Midbrain (tissue), 1 donor: ENCODE data around the gene RHO.

Experiments
- DNase-seq: peaks from one replicate; lab custom pipeline; 2025; lab: John Stamatoyannopoulos, UW

RHO gene

DNA sequence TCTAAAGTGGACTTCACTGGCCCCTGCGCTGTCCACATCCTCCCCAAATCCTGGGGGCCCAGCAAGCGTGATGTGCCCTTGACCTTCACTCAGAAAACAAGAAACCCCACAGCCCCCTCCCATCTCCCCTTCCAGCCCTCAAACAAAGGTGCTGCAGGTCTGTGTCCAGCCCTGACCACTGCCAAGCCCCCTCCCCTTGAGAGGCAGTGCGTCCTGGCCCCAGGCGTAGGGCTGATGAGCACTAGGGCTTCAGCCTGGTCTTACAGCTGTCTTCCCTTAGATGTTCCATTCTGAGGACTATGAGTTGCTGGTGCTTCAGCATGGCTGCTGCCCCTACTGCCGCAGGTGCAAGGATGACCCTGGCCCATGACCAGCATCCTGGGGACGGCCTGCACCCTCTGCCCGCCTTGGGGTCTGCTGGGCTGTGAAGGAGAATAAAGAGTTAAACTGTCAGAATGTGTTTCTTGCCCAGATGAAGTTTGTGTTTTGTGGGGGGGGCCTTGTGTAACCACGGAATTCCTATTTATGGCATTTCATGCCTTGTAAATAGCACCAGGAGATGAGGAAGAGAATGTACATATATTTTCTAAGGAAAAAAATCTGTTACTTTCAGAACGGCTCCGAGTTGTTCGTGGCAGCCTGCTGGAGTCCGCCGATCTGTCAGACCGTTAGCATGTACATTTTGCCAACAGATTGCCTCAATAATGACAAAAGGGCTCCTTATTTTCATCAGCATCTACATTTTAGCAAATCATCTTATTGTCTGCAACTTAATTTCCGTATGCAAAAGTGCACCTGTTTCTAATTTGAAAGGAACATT is 8.3 kb upstream of the RHO start:
- DNase-seq = no peak

- DNase-seq = no peak
Measured at GRCh38 chr3:129520960-129521359, 7.5 kb upstream of the RHO start.

GRCh38 chr3:129521611-129522010 is 6.8 kb upstream of the RHO start:
- DNase-seq = no peak

- DNase-seq = no peak
Measured at GRCh38 chr3:129522953-129523352, 5.5 kb upstream of the RHO start.

GRCh38 chr3:129524081-129524480 is 4.4 kb upstream of the RHO start:
- DNase-seq = no peak

DNA sequence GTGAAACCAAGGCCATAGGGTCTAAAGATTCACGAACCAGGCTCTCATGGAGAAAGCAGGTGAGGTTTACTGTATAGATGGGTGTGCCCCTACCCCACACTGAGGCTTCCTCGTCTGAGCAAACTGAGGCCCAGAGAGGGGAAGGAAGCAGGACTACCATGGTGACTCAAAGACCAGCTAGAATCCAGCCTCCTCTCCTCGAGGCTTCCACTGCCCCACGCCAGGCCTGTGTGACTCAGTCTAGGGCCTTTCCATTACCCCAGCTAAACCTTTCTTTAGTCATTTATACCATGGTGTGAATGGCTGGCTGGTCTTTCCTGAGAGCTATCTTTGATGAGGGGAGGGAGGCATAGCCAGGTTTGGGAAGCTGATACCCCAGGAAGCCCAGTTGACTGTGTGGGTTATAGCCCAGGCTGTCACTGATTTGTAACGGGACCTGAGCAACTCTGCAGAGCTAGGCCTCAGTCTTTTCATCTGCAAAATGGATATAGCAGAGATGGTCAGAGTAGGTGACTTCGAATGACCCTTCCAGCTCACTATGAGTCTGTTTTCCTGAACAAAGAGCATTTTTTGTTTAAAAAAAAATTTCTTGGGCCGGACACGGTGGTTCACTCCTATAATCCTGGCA is 3.0 kb upstream of the RHO start:
- no peak for DNase-seq

GRCh38 chr3:129526121-129526900 is 2.1 kb upstream of the RHO start:
- DNase-seq = no peak

DNA sequence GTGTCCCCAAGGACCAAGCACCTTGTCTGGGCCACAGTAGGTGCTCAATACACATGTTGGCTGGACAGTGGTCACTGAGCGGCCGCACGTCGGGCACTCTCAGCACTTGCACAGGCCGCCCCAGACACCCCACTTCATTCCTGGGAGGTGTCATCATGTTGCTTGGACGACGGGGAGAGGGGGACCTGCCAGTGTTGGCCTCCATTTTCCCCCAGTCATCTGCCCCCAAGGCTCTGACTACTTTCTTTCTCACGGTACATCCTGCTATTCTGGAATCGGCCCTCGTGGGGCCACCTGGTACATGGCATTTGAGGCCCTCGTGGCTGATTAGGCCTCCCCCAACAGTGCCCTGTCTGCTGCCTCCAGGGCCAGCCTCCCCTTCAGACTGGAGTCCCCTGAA is 1.2 kb upstream of the RHO start:
- DNase-seq = no peak

GRCh38 chr3:129529436-129530210 is 1.2 kb downstream of the RHO start:
- DNase-seq = no peak

- no peak for DNase-seq
Measured at GRCh38 chr3:129530251-129530791, 1.9 kb downstream of the RHO start.

- DNase-seq = no peak
Measured at GRCh38 chr3:129530821-129531220, 2.4 kb downstream of the RHO start.

GRCh38 chr3:129531699-129532098 is 3.3 kb downstream of the RHO start:
- DNase-seq = no peak

GRCh38 chr3:129532261-129532660 is 3.8 kb downstream of the RHO start:
- no peak for DNase-seq

GRCh38 chr3:129533406-129533805 is 5.0 kb downstream of the RHO start:
- no peak for DNase-seq

DNA sequence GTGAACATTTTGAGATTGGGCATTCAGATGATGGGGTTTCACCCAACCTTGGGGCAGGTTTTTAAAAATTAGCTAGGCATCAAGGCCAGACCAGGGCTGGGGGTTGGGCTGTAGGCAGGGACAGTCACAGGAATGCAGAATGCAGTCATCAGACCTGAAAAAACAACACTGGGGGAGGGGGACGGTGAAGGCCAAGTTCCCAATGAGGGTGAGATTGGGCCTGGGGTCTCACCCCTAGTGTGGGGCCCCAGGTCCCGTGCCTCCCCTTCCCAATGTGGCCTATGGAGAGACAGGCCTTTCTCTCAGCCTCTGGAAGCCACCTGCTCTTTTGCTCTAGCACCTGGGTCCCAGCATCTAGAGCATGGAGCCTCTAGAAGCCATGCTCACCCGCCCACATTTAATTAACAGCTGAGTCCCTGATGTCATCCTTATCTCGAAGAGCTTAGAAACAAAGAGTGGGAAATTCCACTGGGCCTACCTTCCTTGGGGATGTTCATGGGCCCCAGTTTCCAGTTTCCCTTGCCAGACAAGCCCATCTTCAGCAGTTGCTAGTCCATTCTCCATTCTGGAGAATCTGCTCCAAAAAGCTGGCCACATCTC is 6.1 kb downstream of the RHO start:
- no peak for DNase-seq

GRCh38 chr3:129535075-129535474 is 6.6 kb downstream of the RHO start:
- no peak for DNase-seq

GRCh38 chr3:129536374-129536667 is 7.9 kb downstream of the RHO start:
- DNase-seq = no peak

- no peak for DNase-seq
Measured at GRCh38 chr3:129536804-129537203, 8.4 kb downstream of the RHO start.

DNA sequence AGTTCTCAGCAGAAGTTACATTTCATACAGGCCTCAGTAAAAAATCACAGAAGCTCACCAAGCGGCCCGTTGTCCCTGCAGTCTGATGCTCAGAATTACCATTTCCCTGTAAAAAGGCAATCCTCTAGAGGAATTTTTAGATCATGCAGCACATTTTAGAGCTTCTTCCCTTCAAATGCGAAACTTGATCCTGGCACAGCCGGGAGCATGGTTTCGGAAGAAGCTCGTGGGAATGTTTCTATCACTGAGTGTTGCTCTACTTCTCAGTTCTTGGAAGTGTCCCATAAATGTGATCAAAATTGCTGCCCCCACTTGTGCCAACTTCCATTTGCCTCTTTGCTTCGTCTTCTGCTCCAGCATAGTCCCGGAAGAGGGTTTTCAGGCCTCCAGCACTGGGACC is 10.8 kb downstream of the RHO start:
- no peak for DNase-seq

GRCh38 chr3:129540776-129541516 is 12.5 kb downstream of the RHO start:
- DNase-seq = no peak

- no peak for DNase-seq
Measured at GRCh38 chr3:129542747-129543146, 14.3 kb downstream of the RHO start.
